HTERT RPE-1 (cell line): ENCODE measurements around the gene PAWR.

Experiments
- in situ Hi-C: fragments of 300-500 bp; cut with MboI; formaldehyde crosslinking; loops from 4 replicates; pipeline ENCODE4 v1.14.3; 2020; ENCODE audit warnings: low sequenced_read_pairs

Gene PAWR, protein sequence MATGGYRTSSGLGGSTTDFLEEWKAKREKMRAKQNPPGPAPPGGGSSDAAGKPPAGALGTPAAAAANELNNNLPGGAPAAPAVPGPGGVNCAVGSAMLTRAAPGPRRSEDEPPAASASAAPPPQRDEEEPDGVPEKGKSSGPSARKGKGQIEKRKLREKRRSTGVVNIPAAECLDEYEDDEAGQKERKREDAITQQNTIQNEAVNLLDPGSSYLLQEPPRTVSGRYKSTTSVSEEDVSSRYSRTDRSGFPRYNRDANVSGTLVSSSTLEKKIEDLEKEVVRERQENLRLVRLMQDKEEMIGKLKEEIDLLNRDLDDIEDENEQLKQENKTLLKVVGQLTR

DNA sequence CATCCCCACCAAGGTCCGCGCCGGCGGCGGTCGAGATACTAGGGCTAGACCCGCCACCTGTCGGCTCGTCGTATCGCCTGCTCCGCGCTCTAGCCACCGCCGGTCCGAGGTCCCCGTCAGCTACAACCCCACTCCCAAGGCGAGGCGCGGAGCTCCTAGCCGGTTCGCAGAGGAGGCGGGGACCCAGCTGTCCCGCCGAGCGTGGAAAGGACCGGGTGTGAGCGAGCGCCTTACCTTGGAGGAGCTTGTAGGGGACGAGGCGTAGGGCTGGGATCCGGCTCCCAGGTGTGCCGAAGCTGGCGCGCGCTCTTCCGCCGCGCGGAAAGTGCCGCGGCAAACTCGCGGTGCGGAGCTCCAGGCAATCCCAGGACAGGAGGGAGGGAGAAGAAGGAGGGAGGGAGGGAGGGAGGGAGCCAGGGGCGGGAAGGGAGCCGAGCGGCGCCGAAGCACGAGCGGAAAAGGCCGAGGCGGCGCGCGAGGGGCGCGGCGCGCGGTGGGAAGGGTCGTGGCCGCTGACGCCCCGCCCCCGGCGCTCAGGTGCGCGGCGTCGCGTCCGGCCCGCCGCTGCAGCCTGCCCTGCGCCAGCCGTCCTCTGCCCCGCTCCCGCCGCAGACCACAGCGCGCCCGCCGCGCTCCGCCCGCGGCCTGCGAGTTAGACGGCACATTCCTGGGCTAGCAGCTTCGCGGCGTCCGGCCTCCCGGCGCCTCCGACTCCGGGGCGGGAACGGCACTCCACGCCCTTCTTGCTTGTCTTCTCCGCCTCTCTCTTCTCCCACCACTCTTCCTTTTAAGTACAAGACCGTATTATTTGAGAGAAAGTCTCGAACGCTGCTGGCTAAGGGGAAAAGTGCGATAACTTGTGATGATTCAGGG, at the start of gene PAWR:
Gene PAWR (minus strand): TSS at position 327 of the 873 bp plus-strand sequence. CDS start 720 bp downstream, outside the sequence.
- in situ Hi-C loops, result no loop called here

DNA sequence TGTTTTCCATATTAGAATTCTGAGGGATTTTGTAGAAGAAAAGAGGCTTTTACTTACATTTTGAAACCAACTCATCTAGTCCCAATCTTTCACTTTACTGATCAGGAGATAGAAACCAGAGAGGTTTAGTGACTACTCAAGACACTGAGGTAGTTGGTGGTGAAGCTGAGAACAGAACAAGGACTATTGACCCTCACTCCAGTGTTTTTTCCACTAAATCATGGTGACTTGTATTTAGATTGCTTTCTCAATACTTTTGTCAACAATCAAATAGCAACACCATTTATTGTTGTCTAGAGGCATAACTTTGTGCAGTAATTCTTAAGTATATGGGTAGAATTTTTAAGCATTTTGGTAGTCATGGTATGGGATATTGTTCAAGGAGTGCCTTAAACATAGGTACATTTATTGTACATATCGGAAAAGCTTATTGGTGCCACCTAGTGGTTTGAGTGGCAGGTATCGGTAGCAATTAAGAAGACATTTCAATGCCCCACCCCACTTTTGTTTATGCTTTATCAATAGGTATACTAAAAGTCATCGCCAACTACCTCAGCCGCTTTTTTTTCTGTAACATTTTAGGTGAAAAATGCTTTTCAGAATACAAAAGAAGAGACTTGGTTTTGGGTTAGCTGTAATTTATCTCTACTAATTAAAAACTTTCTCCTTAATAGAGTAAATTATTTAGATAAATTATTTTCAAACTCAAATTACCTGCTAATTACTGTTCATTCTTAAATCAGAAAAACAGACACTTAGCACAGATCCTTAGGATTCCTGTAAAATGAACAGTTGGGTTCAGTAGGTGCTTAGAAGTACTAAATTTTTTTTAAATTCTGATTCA, 47.3 kb upstream of the PAWR start:
- in situ Hi-C loops, result no loop called here

DNA sequence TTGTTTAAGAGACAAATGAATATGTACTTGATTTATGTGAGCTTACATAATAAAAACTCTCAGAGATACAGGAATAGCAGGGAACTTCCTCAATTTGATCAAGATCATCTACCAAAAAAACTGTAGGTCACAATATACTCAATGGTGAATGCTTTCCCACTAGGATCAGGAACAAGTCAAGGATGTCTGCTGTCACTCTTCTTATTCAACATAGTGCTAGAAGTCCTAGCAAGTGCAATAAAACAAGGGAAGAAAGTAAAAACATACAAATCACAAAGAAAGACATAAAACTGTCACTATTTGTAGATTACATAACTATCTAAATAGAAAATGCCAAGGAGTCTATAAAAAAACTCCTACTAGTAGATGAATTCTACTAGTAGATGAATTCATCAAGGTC, 41.9 kb upstream of the PAWR start:
- in situ Hi-C loops, result no loop called here

DNA sequence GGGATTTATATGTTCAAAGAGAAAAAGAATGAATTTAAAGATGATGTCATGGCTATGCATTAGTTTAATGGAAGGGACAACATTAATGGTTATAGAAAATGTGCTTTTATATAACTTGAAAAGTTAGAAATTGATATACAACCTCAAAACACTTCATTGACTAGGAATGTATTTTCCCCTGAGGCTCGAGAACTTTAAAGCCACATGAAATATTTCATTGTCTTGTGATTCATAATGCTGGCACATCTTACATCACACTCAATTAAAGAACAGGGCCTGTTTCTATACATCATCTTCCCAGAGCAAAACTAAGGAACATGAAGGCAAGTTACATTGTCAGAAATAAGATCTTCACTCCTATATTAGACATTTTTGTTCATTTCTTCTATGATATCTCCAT, 35.2 kb upstream of the PAWR start:
- in situ Hi-C loops, result no loop called here

DNA sequence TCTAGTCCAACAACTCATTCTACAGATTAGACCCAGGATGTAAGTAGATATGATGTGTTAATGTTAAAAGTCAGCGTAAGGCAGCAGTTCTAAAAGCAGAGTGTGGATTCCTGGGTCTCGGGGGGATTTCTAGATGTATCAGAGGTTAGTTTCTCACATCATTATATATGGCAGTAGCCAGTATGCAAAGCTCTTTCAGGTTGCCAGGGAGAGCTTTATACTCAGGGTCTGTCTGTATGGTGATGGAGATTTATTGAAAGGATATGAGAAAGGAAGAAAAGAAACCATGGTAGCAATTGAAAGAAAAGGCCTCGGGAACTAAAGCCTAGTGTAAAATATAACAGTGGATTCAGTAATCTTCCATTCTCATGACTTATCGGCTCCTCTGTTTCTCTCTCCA, 26.2 kb upstream of the PAWR start:
- in situ Hi-C loops, result no loop called here

DNA sequence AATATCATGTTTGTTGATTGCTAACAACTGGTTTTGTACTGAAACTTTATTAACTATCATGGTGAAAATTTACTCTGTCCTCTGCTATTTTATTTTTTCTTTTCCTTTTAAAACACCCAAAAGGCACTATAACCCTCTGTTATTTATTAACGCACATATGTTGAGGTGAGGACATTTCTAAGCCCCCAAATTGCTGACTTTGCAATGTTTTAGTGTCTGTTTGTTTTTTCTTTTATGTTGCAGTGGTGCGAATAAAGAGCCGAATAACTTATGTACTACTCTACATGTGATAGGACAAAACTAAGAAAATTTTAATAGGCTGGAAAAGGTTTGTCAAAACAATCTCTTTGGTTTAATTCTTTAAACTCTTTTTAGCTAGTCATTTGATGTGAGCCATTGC, 24.5 kb upstream of the PAWR start:
- in situ Hi-C loops, result no loop called here

DNA sequence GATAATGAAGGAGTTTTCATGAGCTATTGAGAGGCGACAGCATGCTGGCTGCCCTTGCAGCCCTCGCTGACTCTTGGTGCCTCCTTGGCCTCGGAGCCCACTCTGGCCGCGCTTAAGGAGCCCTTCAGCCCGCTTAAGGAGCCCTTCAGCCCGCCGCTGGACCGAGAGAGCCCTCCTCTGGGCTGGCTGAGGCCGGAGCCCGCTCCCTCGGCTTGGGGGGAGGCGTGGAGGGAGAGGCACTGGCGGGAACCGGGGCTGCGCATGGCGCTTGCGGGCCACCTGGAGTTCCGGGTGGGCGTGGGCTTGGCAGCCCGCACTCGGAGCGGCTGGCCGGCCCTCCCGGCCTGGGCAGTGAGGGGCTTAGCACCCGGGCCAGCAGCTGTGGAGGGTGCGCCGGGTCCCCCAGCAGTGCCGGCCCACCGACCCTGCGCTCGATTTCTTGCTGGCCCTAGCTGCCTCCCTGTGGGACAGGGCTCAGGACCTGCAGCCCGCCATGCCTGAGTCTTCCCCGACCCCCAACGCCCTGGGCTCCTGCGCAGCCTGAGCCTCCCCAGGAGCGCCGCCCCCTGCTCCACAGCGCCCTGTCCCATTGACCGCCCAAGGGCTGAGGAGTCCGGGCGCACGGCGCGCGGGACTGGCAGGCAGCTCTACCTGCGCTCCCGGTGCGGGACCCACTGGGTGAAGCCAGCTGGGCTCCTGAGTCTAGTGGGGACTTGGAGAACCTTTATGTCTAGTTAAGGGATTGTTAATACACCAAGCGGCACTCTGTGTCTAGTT, 20.1 kb upstream of the PAWR start:
- in situ Hi-C loops, result no loop called here

DNA sequence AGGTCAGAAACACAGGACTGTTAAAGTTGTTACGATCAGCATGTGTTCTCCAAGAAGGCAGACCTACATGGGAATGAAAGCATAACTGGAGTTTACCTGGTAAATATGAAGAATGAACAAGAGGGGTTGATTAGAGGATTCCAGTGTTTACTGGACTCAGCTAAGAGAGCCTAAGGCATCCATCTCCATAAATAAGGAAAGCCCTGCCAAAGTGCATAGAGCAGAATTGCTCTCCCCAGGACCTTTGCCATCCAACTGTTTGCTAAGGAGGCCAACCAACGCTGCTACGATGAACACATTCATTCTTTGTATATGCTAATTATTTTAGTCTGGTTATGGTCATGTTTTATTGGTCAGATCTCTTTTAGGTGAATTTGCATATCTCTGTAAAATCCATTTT, 17.1 kb upstream of the PAWR start:
- in situ Hi-C loops, result no loop called here

DNA sequence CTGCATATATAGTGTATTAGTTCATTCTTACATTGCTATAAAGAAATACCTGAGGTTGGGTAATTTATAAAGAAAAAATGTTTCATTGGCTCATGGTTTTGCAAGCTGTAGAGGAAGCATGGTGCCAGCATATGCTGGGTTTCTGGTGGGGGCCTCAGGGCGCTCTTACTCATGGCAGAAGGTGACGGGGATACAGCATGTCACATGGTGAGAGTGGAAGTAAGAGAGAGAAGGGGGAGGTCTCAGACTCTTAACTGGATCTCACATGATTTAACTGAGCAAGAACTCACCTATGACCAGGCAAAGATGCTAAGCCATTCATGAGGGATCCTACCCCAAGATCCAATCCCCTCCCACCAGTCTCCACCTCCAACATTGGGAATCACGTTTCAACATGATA, 15.9 kb upstream of the PAWR start:
- in situ Hi-C loops, result no loop called here

DNA sequence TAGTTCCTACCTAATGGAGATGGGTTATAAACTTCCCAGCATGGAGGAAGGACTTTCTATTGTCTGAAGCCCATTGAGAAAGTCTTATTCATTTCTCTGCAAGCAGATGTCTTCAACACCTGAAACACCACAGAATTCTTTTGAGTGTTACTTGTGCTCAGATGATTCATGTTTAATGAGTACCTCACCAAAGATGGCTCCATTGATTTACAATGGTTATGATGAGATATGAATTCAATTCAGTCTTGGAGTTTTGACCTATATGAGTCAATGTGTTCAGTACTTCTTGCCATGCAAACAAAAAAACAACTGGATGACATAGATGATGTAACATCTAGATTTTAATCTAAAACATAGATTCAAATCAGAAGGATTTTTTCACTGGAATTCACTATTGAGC, 15.4 kb upstream of the PAWR start:
- in situ Hi-C loops, result no loop called here

DNA sequence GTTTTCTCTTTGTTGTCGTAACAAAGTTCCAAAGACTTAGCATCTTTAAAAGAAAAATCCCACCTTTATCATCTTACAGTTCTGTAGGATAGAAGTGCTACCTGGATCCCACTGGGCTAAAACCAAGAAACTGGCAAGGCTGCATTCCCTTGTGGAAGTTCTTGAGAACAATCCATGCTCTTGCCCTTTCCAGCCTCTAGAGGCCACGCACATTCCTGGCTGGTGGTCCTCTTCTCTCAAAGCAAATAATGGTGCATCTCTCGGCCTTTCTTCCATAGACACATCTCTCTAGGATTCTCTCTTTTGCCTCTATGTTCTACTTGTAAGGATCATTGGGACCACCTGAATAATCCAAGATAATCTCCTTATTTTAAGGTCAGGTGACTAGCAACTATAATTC, 8.2 kb upstream of the PAWR start:
- in situ Hi-C loops, result no loop called here

DNA sequence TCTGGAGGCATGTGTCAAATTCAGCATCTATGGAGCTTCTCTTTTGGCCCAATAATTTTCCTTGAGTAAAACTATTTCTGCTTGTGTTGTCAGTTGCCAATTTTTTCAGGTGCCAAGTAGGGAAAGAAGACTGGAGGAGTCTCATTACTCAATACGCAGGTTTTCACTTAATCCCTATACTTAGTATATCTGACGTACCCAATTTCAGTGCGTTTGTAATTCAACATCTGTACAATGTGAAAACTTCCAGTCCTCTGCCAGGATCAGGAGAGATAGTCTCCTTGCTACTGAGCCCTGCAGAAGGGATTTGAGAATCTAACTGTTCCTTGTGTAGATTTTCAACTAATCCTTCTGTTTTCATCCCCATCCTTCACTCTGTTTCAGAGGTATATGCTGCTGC, 5.7 kb upstream of the PAWR start:
- in situ Hi-C loops, result no loop called here

DNA sequence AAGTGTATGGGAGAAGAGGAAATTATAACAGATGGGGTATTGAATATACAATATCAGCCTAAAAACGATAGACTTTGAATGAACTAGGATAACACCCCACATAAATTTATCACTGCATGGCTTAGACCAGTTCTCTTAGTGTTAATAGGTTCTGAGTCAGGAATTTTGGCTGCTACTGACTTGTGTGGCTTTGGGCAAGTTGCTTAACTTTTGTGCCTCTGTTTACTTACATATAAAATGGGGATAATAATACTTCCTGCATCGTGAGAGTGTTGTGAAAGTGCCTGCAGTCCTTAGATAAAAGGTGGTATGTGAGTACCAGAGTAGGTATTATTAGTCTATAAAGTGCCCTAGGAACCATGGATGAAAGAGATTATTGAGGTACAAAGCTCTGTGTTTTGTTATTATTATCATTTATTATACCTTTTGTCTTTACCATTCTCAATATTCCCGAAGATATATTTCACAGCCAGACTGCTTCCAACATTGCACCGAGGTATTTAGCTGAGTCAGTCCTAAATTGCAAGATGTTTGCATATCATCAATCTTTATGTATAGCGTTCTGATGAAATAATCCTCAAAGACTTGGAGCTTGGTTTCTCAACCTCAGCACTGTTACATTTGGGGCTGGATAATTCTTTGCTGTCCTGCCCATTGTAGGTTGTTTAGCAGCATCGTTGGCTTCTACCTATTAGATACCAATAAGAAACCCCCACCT, 2.3 kb upstream of the PAWR start:
- in situ Hi-C loops, result no loop called here

DNA sequence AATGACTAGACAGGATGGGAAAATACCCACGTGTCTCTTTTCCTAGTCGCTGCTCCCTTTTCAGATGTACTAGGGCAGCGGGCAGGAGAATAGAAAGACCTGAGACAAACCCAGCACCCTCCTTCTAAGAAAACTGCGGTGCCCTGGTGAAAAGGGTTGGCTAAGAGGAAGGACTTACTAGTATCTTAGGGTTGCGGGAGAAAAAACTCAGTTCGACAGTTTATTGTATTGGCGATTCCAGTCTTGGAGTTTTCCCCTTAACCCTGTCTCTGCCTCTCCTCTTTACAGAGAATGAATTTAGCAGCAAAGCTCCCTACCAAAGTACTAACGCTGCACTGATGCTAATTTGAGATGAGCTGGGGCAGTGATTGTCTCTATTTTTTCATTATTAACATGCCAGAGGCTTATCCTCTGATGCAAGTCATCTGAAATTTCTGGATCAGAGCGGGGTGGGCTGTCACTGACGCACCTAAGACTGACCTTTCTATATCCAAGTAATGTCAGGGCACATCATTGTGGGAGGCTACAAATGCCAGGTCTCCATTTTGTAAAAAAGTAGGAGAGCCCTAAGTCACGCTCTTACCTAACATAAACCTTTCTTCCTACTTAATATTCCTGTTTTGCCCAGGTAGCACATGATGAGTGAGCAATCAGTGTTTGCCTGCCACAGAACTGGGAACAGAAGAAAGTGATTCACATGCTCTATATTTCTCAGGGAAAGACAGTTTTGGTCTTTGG, 916 bp upstream of the PAWR start:
- in situ Hi-C loops, result no loop called here

DNA sequence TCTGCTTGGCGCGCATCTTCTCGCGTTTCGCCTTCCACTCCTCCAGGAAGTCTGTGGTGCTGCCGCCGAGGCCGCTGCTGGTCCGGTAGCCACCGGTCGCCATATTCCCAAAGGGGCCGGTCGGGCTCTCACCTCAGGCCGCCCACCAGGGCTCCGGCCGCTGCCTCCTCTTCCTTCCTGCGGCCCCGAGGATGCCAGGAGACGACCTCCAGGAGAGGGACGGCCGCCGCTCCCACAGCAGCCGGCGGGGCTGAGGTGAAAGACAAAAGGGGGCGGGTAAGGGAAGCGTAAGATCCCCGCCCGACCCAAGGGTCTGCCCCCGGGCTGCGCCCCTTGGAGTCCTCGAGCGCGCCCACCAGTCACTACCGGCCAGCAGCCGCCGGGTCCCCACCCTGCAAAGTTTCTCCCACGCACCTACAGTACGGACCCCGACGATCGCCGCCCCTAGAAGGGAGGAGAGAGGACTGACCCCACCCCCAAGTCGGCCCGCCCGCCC, 574 bp downstream of the PAWR start:
- in situ Hi-C loops, result no loop called here

DNA sequence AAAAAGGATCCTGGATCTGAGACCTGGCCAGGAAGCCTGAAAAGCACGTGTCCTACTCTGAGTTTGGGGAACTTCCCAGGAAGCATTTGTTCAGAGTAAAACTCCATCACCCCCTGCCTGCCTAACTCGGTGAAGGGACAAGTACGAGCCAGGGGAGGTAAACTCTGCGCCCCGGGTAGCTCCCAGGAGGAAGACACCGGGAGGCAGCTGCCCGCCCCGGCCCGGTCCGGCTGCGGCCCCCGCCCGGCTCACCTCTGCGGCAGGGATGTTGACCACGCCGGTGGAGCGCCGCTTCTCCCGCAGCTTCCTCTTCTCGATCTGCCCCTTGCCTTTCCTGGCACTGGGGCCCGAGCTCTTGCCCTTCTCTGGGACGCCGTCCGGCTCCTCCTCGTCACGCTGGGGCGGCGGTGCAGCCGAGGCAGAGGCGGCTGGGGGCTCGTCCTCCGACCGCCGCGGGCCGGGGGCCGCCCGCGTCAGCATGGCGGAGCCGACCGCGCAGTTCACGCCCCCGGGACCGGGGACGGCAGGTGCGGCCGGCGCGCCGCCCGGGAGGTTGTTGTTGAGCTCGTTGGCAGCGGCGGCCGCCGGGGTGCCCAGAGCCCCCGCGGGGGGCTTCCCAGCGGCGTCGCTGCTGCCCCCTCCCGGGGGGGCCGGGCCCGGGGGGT, 1.2 kb downstream of the PAWR start:
- in situ Hi-C loops, result no loop called here

DNA sequence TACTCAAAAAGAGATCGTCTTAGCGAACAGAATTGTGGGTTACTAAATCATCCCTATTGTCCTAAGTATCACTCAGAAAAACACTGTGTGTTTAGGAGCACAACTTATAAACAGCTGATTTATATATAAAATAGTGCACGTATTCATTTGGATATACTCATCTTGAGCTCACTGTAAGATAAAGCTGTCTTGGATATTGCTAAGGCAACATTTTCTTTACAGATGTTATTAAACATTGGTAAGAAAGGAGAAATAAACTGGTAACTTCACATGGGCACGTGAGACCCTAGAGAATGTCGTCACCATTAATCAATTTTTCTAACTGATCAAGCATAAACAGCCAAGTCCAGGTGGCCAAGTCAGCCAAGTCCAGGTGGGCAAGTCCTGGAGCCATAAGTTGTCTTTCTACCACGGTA, 1.7 kb downstream of the PAWR start:
- in situ Hi-C loops, result no loop called here

DNA sequence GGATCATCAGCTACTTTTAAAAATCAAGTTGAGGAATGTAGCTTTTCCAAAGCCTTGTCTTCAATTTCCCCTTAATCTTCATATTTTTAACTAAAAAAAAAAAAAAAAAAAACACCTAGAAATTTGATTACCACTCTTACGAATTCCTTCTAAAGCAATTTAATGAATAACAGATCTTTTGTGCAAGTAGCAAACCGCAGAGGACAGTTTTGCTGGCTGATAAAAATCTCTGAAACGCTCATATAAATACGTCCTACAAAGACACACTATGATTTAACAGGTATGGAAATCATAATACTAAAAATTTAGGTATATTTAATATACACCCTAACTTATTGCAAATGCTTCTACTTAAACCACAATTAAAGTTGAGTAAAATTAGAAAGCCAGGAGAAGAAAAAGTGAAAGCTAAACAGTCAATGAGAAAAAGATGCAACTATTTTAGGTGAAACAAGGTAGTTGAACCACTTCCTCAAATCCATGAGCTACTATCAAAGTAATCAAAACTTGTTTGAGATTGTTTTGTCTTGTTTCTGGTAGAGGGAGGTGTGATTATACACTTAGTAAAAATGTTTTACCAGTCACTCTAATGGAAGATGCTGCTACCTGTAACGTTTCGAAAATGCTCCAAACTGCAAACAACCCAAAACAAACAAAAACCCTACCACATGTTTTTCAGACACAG, 2.2 kb downstream of the PAWR start:
- in situ Hi-C loops, result no loop called here
